Ovary (tissue), 9 donors: ENCODE measurements around the gene BRAT1. TPM values are rescaled to one million over a fixed set of nuclear protein-coding genes. Genes with fewer than 3 reads are reported as not detected.

Experiments used
- DNase-seq, 5 donors: peaks; one replicate each; pipeline ENCODE4 v3.0.0-alpha.2; 2019 to 2020
- H3K27ac ChIP-seq, 2 donors: fragments of 200-600 bp; one replicate each; pipeline versions ENCODE4 v1.5.1 to v1.8.0; 2019 to 2022
- H3K27me3 ChIP-seq: fragments of 200-600 bp; one replicate; pipeline ENCODE4 v1.8.0; 2022
- H3K36me3 ChIP-seq: fragments of 200-600 bp; sonication (generic); one replicate; pipeline ENCODE4 v1.5.1; 2019
- H3K4me1 ChIP-seq: one replicate; pipeline ENCODE4 v1.8.1; 2013; ENCODE audit warnings: mild to moderate bottlenecking, moderate library complexity; ENCODE audit not compliant: insufficient read depth
- H3K4me3 ChIP-seq: fragments of 200-600 bp; sonication (generic); one replicate; pipeline ENCODE4 v1.5.1; 2017
- H3K9me3 ChIP-seq, 2 donors: fragments of 200-600 bp in 1 of 2; sonication (generic) in 1 of 2; one replicate each; pipeline versions ENCODE4 v1.5.1 to v1.8.1; 2013 to 2019; ENCODE audit warnings: mild to moderate bottlenecking in 1 of 2, moderate library complexity in 1 of 2
- CTCF ChIP-seq, 3 donors: fragments of 450-650 bp in 2 of 3; fragments of 200-600 bp in 1 of 3; IDR thresholded peaks; one replicate each; pipeline versions ENCODE4 v1.5.1 to v1.8.0; 2016 to 2022; ENCODE audit warnings: antibody characterized with exemption in 3 of 3, mild to moderate bottlenecking in 1 of 3
- EP300 ChIP-seq: sonication (generic); formaldehyde crosslinking; IDR thresholded peaks from one replicate; pipeline ENCODE4 v1.6.1; 2017; ENCODE audit warnings: antibody characterized with exemption
- POLR2A ChIP-seq: fragments of 450-650 bp; IDR thresholded peaks from one replicate; pipeline ENCODE4 v1.6.1; 2017; ENCODE audit warnings: antibody characterized with exemption, mild to moderate bottlenecking, moderate library complexity
- WGBS, 3 donors: extraction: QIAGEN DNeasy Blood & Tissue Kit in 1 of 3; methylation state at CpG; one replicate each; pipeline versions ENCODE4 v1.1.5 to v1.1.7; 2013 to 2017; 5-methylcytosine and 5-hydroxymethylcytosine counted together
- intact Hi-C, 4 donors: fragments of 100-400 bp; cut with DNase I; formaldehyde crosslinking; loops; one replicate each; pipeline versions ENCODE4 v1.11.0 to v1.15.1; 2022 to 2023
- microRNA-seq, 3 donors: library from miRNA; unstranded; fragments of <30 nt; microRNA quantifications; one replicate each; pipeline versions ENCODE4 to v1.2.0, GENCODE V29; 2019 to 2020
- polyA plus RNA-seq, 2 donors: library from polyadenylated mRNA; stranded (reverse); fragments of 200-250 nt in 1 of 2; fragments of 350-450 nt in 1 of 2; fragmentation: Illumina TruSeq in 1 of 2; extraction: RNeasy Lipid Tissue Mini Kit (QIAGEN cat#74804) in 1 of 2; gene quantifications; one replicate each; pipeline ENCODE4 v1.2.3, GENCODE V29; 2013 to 2014
- small RNA-seq: library from RNA; depleted of rRNA; stranded (forward); fragments of <200 nt; gene quantifications from one replicate; pipeline ENCODE3, GENCODE V24; 2016
- total RNA-seq, 7 donors: library from RNA; depleted of rRNA in 2 of 7; stranded (reverse); fragments of >200 nt in 2 of 7; fragmentation: NEBNext Ultra II Directional in 3 of 7; extraction: Animal tissue kit (Norgen Biotek cat#: 25700) in 3 of 7; gene quantifications; one replicate each; pipeline versions ENCODE4 v1.1.0 to v1.2.4, GENCODE V29; 2016 to 2023
- donor health status: DM: no; HTN: no; CAD: no; lungs with moderate emphysema.
- donor health status: DM: no; HTN: no; CAD: no.
- donor health status: Bipolar disorder and iron deficiency.
- donor health status: DM: yes; HTN: yes; CAD: no.
- donor health status: DM: no; HTN: no; CAD: no.
- donor health status: DM: yes; HTN: yes; CAD: no.

The BRAT1 gene
- total and polyA plus RNA-seq, 9 donors, result 1.3 to 39.1 (median 30.2) TPM

GRCh38 chr7:2490181-2490651, 65.1 kb downstream of the BRAT1 start:
- no peaks in the 10 kb centered on the region for H3K27me3 ChIP-seq

GRCh38 chr7:2488681-2489080, 66.6 kb downstream of the BRAT1 start:
- intact Hi-C loops, result no loop called here
- H3K4me3 ChIP-seq, result no peak overlapping the region
- H3K27me3 ChIP-seq, result no peaks in the 10 kb centered on the region
- WGBS, 3 donors, result 25 to 34% (median 27%) methylated on average over 9 of the region's 9 CpGs
- H3K4me1 ChIP-seq, result peaks cover 21% of the 10 kb centered on the region
- no peaks in the 10 kb centered on the region for H3K36me3 ChIP-seq
- peak in 2 of 5 donors; percentile 14 to 33 for DNase-seq
- TF ChIP-seq CTCF (IDR thresholded peaks at IDR 0.05) (no peak), POLR2A (no peak), EP300 (no peak)
- H3K9me3 ChIP-seq, result no peaks in the 10 kb centered on the region
- H3K27ac ChIP-seq, result no peak overlapping the region

More at GRCh38 chr7:2490181-2490651, 65.1 kb downstream of the BRAT1 start:
- H3K4me3 ChIP-seq, result no peak overlapping the region
- no peaks in the 10 kb centered on the region for H3K36me3 ChIP-seq
- H3K4me1 ChIP-seq, result peaks cover 21% of the 10 kb centered on the region
- no peaks in the 10 kb centered on the region for H3K9me3 ChIP-seq
- WGBS, 3 donors, result 29 to 51% (median 44%) methylated on average over 13 of the region's 13 CpGs
- TF ChIP-seq POLR2A (no peak), EP300 (no peak), CTCF (IDR thresholded peaks at IDR 0.05) (no peak)
- no peak overlapping the region for H3K27ac ChIP-seq
- intact Hi-C loops, result no loop called here
- DNase-seq, result peak in 1 of 5 donors; percentile 33

- Histone ChIP-seq H3K4me1 (peaks cover 21% of the 10 kb centered on the region), H3K36me3 (no peaks in the 10 kb centered on the region), H3K27me3 (no peaks in the 10 kb centered on the region), H3K27ac (no peak overlapping the region), H3K9me3 (peaks cover 0 to under 1% of the 10 kb centered on the region in 2 donors), H3K4me3 (no peak overlapping the region)
- intact Hi-C loops, result no loop called here
- 49 to 69% (median 69%) methylated on average over 8 of the region's 8 CpGs for WGBS, 3 donors
- TF ChIP-seq CTCF (IDR thresholded peaks at IDR 0.05) (no peak), POLR2A (no peak), EP300 (no peak)
- DNase-seq, result peak in 3 of 5 donors; percentile 15 to 69 (median 40)
These were observed 67.1 kb downstream of the BRAT1 start for GRCh38 chr7:2488272-2488645.

Small RNA genes within 50 kb of the gene (microRNA-seq; reads per million reads assigned to microRNA genes)
- gene MIR4648, result 0 reads per million in 3 donors

Small RNA genes within 50 kb of the gene (small RNA-seq; reads per million reads assigned to genes)
- not detected for gene MIR4648

Other genes starting within 250 kb of the BRAT1 start
- 10 to 100 TPM in 5 of 7 donors, 1 to 10 TPM in 2; 3.2 to 37.2 (median 19.7) TPM for gene SNX8, start 241.1 kb downstream of the BRAT1 start, total RNA-seq
- gene SNX8, start 241.1 kb downstream of the BRAT1 start, polyA plus RNA-seq, result 10 to 100 TPM in 1 of 2 donors, 1 to 10 TPM in 1; 9.4 to 13.3 TPM
- gene EIF3B, start 200.7 kb downstream of the BRAT1 start, total RNA-seq, result 100 to 1,000 TPM in 6 of 7 donors, 10 to 100 TPM in 1; 67.2 to 133 (median 114) TPM
- gene EIF3B, start 200.7 kb downstream of the BRAT1 start, polyA plus RNA-seq, result 100 to 1,000 TPM in 1 of 2 donors, 10 to 100 TPM in 1; 62.3 to 185 TPM
- 10 to 100 TPM in 6 of 7 donors, 1 to 10 TPM in 1; 7.8 to 21.7 (median 12.6) TPM for gene CHST12, start 151.9 kb downstream of the BRAT1 start, total RNA-seq
- 10 to 100 TPM in 1 of 2 donors, 1 to 10 TPM in 1; 3.9 to 16.5 TPM for gene CHST12, start 151.9 kb downstream of the BRAT1 start, polyA plus RNA-seq
- not detected for gene GRIFIN, start 79.1 kb downstream of the BRAT1 start, total RNA-seq
- gene GRIFIN, start 79.1 kb downstream of the BRAT1 start, polyA plus RNA-seq, result not detected
- gene LFNG, start 35.8 kb downstream of the BRAT1 start, total RNA-seq, result 1 to 10 TPM in 6 of 7 donors, under 1 TPM in 1; 0.86 to 8.2 (median 3.3) TPM
- 1 to 10 TPM; 2.3 to 4.1 TPM for gene LFNG, start 35.8 kb downstream of the BRAT1 start, polyA plus RNA-seq
- 10 to 100 TPM in 6 of 7 donors, 1 to 10 TPM in 1; 7.2 to 19.2 (median 14.1) TPM for gene IQCE, start 3.5 kb upstream of the BRAT1 start, total RNA-seq
- 1 to 10 TPM; 4.4 to 6.8 TPM for gene IQCE, start 3.5 kb upstream of the BRAT1 start, polyA plus RNA-seq
- 10 to 100 TPM in 6 of 7 donors, 1 to 10 TPM in 1; 7.7 to 34.4 (median 22.7) TPM for gene TTYH3, start 76.5 kb upstream of the BRAT1 start, total RNA-seq
- gene TTYH3, start 76.5 kb upstream of the BRAT1 start, polyA plus RNA-seq, result 10 to 100 TPM in 1 of 2 donors, 1 to 10 TPM in 1; 5.6 to 21.0 TPM
- 1 to 10 TPM in 2 of 7 donors, under 1 TPM in 4, not detected in 1; 0.24 to 2.6 (median 0.93) TPM for gene AMZ1, start 132.7 kb upstream of the BRAT1 start, total RNA-seq
- gene AMZ1, start 132.7 kb upstream of the BRAT1 start, polyA plus RNA-seq, result under 1 TPM; 0.15 to 0.45 TPM